IMR-90 (cell line): ENCODE results near the gene HTT. TPM values are rescaled to one million over a fixed set of nuclear protein-coding genes. Genes with fewer than 3 reads are reported as not detected.

Source experiments
- ATAC-seq: fragments of 200-7000 bp; cut with Tn5 transposase; 2 replicates; pipeline ENCODE4 v1.9.1; 2020; ENCODE audit warnings: low read depth, mild to moderate bottlenecking, moderate library complexity
- BruUV-seq: library from RNA; stranded (reverse); fragments of 400-500 nt; replicated peaks from 2 replicates; lab custom pipeline; 2021; lab: Mats Ljungman, UMichigan
- CTCF ChIA-PET: fragments of 300-600 bp; formaldehyde crosslinking; extraction: SDS; loops from one replicate; lab custom pipeline; 2021; ENCODE audit warnings: antibody characterized with exemption; lab: Yijun Ruan, JAX
- POLR2A ChIA-PET: fragments of 300-600 bp; sonication (Branson Sonifier 250); formaldehyde crosslinking; loops from one replicate; lab custom pipeline; 2022; ENCODE audit warnings: antibody characterized with exemption; ENCODE audit not compliant: unreplicated experiment; lab: Charles Lee
- DNase-seq: peaks from one replicate; pipeline ENCODE4 v3.0.0; 2013
- H2AFZ ChIP-seq: replicated peaks from 2 replicates; pipeline ENCODE3; 2013; ENCODE audit warnings: low read length, mild to moderate bottlenecking; ENCODE audit not compliant: poor library complexity
- H2AK5ac ChIP-seq: 2 replicates; pipeline ENCODE4 v1.6.1; 2013; ENCODE audit warnings: low read depth, low read length, inconsistent platforms
- H2AK9ac ChIP-seq: replicated peaks from 2 replicates; pipeline ENCODE3; 2013; ENCODE audit warnings: mild to moderate bottlenecking, low read depth, low read length, moderate library complexity; ENCODE audit not compliant: poor library complexity
- H2BK120ac ChIP-seq: 2 replicates; pipeline ENCODE4 v1.6.1; 2013; ENCODE audit warnings: low read depth, low read length, inconsistent platforms
- H2BK15ac ChIP-seq: 3 replicates; pipeline ENCODE4 v1.6.1; 2013; ENCODE audit warnings: low read depth, low read length, inconsistent platforms
- H2BK20ac ChIP-seq: 2 replicates; pipeline ENCODE4 v1.6.1; 2013; ENCODE audit warnings: low read depth, mild to moderate bottlenecking, inconsistent platforms, low read length, moderate library complexity
- H2BK5ac ChIP-seq: 2 replicates; pipeline ENCODE4 v1.6.1; 2013; ENCODE audit warnings: mild to moderate bottlenecking, low read depth, low read length, inconsistent platforms; ENCODE audit not compliant: poor library complexity, severe bottlenecking
- H3K14ac ChIP-seq: replicated peaks from 2 replicates; pipeline ENCODE4 v1.6.1; 2013; ENCODE audit warnings: low read depth, low read length, inconsistent platforms
- H3K18ac ChIP-seq: 2 replicates; pipeline ENCODE4 v1.6.1; 2013; ENCODE audit warnings: low read depth, low read length, control low read depth
- H3K23ac ChIP-seq: 2 replicates; pipeline ENCODE4 v1.6.1; 2013; ENCODE audit warnings: low read depth, low read length, inconsistent platforms
- H3K27ac ChIP-seq: 2 replicates; pipeline ENCODE4 v1.5.1; 2013; ENCODE audit warnings: mild to moderate bottlenecking, control low read depth, low read length; ENCODE audit not compliant: insufficient read depth
- H3K27me3 ChIP-seq: 2 replicates; pipeline ENCODE4 v1.6.1; 2013; ENCODE audit warnings: low read length; ENCODE audit not compliant: control insufficient read depth, insufficient read depth
- H3K36me3 ChIP-seq: 2 replicates; pipeline ENCODE4 v1.6.1; 2013; ENCODE audit warnings: low read length, mixed read lengths; ENCODE audit not compliant: control insufficient read depth, insufficient read depth
- H3K4ac ChIP-seq: 2 replicates; pipeline ENCODE4 v1.6.1; 2013; ENCODE audit warnings: low read depth, low read length, inconsistent platforms
- H3K4me1 ChIP-seq: 2 replicates; pipeline ENCODE4 v1.6.1; 2013; ENCODE audit warnings: low read length, mixed read lengths; ENCODE audit not compliant: control insufficient read depth, insufficient read depth
- H3K4me2 ChIP-seq: 2 replicates; pipeline ENCODE4 v1.6.1; 2013; ENCODE audit warnings: low read depth, mild to moderate bottlenecking, control low read depth, low read length, moderate library complexity
- H3K4me3 ChIP-seq: 2 replicates; pipeline ENCODE4 v1.5.1; 2013; ENCODE audit warnings: low read depth, mild to moderate bottlenecking, control low read depth, low read length, moderate library complexity; ENCODE audit not compliant: insufficient read depth
- H3K56ac ChIP-seq: 2 replicates; pipeline ENCODE4 v1.6.1; 2013; ENCODE audit warnings: low read length, inconsistent platforms; ENCODE audit not compliant: insufficient read depth; ENCODE audit errors: extremely low read depth
- H3K79me1 ChIP-seq, 2 experiments: 2 replicates each; pipeline ENCODE4 v1.6.1; 2013; ENCODE audit warnings: low read length in 2 of 2, inconsistent platforms in 1 of 2, low read depth in 1 of 2
- H3K9ac ChIP-seq: 2 replicates; pipeline ENCODE4 v1.6.1; 2013; ENCODE audit warnings: low read depth, low read length, control low read depth
- H3K9me1 ChIP-seq: 2 replicates; pipeline ENCODE4 v1.6.1; 2013; ENCODE audit warnings: low read length, inconsistent platforms; ENCODE audit not compliant: insufficient read depth
- H3K9me3 ChIP-seq: 2 replicates; pipeline ENCODE4 v1.6.1; 2013; ENCODE audit warnings: low read length; ENCODE audit not compliant: control insufficient read depth, insufficient read depth
- H4K20me1 ChIP-seq: 2 replicates; pipeline ENCODE4 v1.6.1; 2013; ENCODE audit warnings: low read length, inconsistent platforms; ENCODE audit not compliant: insufficient read depth
- H4K5ac ChIP-seq: 2 replicates; pipeline ENCODE4 v1.6.1; 2013; ENCODE audit warnings: mild to moderate bottlenecking, low read depth, low read length, control low read depth
- H4K8ac ChIP-seq, 2 experiments: 2 replicates each; pipeline ENCODE4 v1.6.1; 2013; ENCODE audit warnings: low read depth in 2 of 2, low read length in 2 of 2, control low read depth in 1 of 2, inconsistent platforms in 1 of 2
- H4K91ac ChIP-seq: 2 replicates; pipeline ENCODE4 v1.6.1; 2013; ENCODE audit warnings: low read depth, low read length, inconsistent platforms; ENCODE audit not compliant: insufficient read depth
- CEBPB ChIP-seq: IDR thresholded peaks from 2 replicates; pipeline ENCODE4 v1.6.1; 2012; ENCODE audit warnings: low read depth, low read length, improper control_type of control experiment
- CHD1 ChIP-seq: IDR thresholded peaks from 2 replicates; pipeline ENCODE4 v1.6.1; 2012; ENCODE audit warnings: low read depth, low read length, improper control_type of control experiment
- FOS ChIP-seq: fragments of 150-350 bp; IDR thresholded peaks from 2 replicates; pipeline ENCODE4 v1.6.1; 2016; ENCODE audit warnings: low read depth, low read length
- POLR2A ChIP-seq: IDR thresholded peaks from 2 replicates; pipeline ENCODE4 v1.6.1; 2012; ENCODE audit warnings: mild to moderate bottlenecking, low read depth, low read length
- RAD21 ChIP-seq: IDR thresholded peaks from 2 replicates; pipeline ENCODE4 v1.6.1; 2012; ENCODE audit warnings: low read length, improper control_type of control experiment
- WGBS, 2 experiments: methylation state at CpG; one replicate each; pipeline versions ENCODE4 v1.1.5 to v1.1.7; 2013; ENCODE audit warnings: missing lambda C conversion rate in 2 of 2; ENCODE audit not compliant: insufficient read length in 1 of 2; ENCODE audit errors: extremely low coverage in 2 of 2; 5-methylcytosine and 5-hydroxymethylcytosine counted together
- dilution Hi-C: fragments of 300-500 bp; cut with HindIII; formaldehyde crosslinking; loops from one replicate; pipeline ENCODE4 v1.14.3; 2018; ENCODE audit warnings: low sequenced_read_pairs; ENCODE audit not compliant: unreplicated experiment
- in situ Hi-C: fragments of 300-500 bp; cut with MboI; formaldehyde crosslinking; loops from 3 replicates; pipeline ENCODE4 v1.14.3; 2019; ENCODE audit warnings: low sequenced_read_pairs, inconsistent platforms, mixed read lengths
- intact Hi-C: fragments of 100-400 bp; cut with micrococcal nuclease; formaldehyde crosslinking; loops from 2 replicates; pipeline ENCODE4 v1.10.0; 2022
- polyA plus RNA-seq, 3 experiments: library from polyadenylated mRNA; depleted of rRNA; stranded (reverse); fragments of >200 nt; gene quantifications; 2 replicates each; pipeline ENCODE4 v1.2.3, GENCODE V29; 2012; ENCODE audit warnings: low replicate concordance in 1 of 3
- total RNA-seq: library from RNA; depleted of rRNA; stranded (reverse); fragments of >200 nt; gene quantifications from 2 replicates; pipeline ENCODE4 v1.2.3, GENCODE V29; 2012

Gene HTT
- total and polyA plus RNA-seq, 2 of the 4 experiments (the other 2 are of a cell fraction): 11.6 to 14.3 TPM

DNA sequence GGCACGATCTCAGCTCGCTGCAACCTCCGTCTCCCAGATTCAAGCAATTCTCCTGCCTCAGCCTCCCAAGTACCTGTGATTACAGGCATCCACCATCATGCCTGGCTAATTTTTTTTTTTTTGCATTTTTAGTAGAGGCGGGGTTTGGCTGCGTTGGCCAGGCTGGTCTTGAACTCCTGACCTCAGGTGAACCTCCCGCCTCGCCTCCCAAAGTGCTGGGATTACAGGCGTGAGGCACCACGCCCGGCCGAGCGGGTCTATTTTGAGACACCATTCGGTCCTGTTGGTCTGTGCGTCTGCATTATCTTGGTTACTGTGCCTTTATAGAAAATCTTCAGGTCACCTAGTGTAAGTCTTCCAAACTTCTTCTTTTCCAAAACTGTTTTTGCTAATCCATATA lies 196.7 kb downstream of the HTT start:
- TF ChIP-seq FOS (no peak), CEBPB (no peak), POLR2A (no peak), RAD21 (no peak), CHD1 (no peak)
- Histone ChIP-seq H2BK5ac (no peak overlapping the region), H3K4me2 (no peak overlapping the region), H4K5ac (no peak overlapping the region), H3K27ac (no peak overlapping the region), H3K23ac (no peak overlapping the region), H3K9me3 (no peaks in the 10 kb centered on the region), H2BK15ac (no peak overlapping the region), H3K9ac (no peak overlapping the region), H3K36me3 (no peaks in the 10 kb centered on the region), H3K4me1 (no peaks in the 10 kb centered on the region), H3K9me1 (no peaks in the 10 kb centered on the region), H2AK9ac (no peak overlapping the region), H3K56ac (no peak overlapping the region), H3K18ac (no peak overlapping the region), H3K27me3 (peaks cover 11% of the 10 kb centered on the region), H2AK5ac (no peak overlapping the region), H2BK20ac (no peak overlapping the region), H4K8ac (no peak overlapping the region), H3K4ac (no peak overlapping the region), H3K4me3 (no peak overlapping the region), H3K14ac (no peak overlapping the region), H3K79me1 (no peaks in the 10 kb centered on the region), H2BK120ac (no peak overlapping the region), H4K91ac (no peak overlapping the region), H4K20me1 (no peaks in the 10 kb centered on the region), H2AFZ (no peak overlapping the region)
- no TSS peak for BruUV-seq
- DNase-seq: no peak
- in situ Hi-C loops (no loop called here), intact Hi-C loops (no loop called here), dilution Hi-C loops (no loop called here)
- no CpG with 5 or more reads among the region's 14 CpGs for WGBS, 2 experiments
- CTCF ChIA-PET: interaction anchor here (0.6 kb wide), 1 partner anchor 993 kb away, joined by 3 read pairs; no protein-coding TSS in a partner anchor
- POLR2A ChIA-PET: no interaction called here
- no peak for ATAC-seq
